ENCODE measurements around the gene TSPAN2.

Gene TSPAN2

DNA sequence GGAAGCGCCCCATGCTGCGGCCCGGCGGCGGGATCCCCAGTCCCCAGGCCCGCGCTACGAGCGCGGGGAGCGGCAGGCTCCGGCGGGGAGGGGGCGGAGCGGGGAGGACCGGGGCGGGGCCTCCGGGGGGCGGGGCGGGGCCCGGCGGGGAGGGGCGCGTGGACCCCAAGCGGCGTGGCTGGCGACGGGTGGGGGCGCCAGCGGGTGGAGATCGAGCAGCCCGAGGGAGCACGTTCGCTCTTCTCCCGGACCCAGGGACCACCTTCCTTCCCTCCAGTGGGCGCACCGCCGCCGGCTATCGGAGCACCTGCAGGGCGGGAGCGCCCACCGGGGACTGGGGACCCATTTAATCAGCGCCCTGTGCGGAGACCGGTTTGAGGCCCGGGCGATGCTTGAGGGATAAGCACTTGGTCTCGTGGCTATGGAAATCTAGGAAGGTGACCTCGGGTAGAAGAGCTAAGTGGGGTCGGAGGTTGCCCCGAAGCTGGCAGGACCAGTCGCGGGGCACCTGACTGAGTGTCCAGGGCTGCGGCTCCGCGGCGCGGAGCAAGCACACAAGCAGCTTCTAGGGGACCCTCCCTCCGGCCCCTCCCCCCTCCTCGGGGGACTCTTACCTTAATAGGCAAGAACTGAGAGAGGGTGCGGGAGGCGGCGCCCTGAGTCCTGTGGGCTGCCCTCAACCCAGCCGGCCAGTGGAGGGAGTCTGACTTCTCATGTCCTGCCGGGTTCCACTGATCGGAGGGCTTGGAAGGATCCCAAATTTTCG lies at the start of gene TSPAN2:
TSPAN2 (minus strand) TSS at position 84 of the 766 bp plus-strand sequence; CDS start at position 13, 71 bp downstream.
- no peak for DNase-seq

- peak; percentile 89 for DNase-seq
Measured at GRCh38 chr1:115138973-115139372, 49.7 kb upstream of the TSPAN2 start.

DNA sequence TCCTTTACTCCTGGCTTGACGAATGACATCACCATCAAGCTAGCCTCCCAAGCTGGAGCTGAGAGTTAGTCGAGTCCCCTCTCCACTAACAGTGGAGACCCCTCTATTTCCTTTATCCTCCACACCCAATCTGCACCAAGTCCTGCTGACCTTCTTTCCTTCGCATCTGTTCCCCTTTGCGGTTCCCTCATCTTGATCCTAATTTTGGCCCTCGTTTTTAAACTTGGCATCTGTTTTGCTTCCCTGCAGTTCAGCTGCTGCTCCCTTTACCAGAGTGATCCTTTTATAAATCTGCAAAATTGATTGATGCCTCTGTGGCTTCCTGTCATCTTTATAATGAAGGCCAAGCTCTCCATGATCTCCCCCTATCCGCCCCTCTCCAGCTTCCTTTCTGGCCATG lies 49.0 kb upstream of the TSPAN2 start:
- no peak for DNase-seq

DNA sequence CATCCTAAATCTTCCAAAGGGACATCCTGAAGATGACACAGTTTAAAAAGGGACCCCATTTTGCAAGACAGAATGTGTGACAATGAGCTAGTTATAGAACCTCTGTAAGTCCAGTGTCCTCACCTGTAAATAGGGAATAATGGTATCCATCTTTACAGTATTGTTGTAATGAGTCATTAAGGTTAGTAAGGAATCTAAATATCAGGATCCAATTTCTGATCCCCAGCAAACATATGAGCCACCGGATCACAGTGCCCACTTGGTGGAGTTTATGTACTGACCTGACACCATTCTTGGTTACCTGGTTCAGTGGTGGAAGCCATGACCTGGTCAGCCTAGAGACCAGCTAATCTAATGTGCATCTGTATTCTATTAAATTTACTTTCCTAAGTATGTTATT lies 47.9 kb upstream of the TSPAN2 start:
- DNase-seq: no peak

DNA sequence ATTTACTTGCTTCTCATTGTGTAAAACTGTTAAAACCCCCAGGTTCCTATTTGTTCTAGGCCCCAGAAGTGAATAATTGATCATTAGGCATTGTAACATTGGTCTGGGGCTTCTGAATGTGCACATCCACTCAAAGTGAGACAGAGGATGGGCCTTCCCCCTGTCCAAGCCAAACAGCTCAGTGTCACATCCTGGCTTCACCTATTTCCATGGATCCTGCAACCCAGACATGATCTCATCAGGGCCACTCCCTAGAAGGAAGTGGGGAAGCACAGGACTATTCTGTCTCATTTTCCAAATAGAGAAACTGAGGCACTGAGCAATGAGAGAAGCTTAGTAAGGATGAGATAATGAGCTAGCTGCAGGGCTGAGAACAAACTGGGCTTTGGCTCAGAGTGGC lies 47.4 kb upstream of the TSPAN2 start:
- DNase-seq: no peak

GRCh38 chr1:115136106-115136505 lies 46.8 kb upstream of the TSPAN2 start:
- no peak for DNase-seq

DNA sequence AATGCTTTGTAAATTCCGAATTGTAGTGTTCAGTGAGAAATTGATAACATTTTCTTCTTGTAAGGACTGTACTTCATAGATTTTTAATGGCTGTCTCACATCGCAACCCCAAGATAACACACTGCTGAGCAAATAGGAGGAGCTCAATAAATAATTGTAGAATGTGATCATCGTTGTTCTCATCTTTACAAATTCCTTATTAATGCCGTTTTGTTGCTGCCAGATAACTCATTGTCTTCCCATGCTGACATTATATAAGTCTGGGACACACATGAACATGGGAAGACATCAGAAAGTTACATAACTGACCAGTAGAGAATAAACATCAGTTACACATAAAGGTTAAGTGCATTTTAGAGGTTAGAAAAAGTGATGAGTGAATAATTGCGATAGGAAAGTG lies 46.4 kb upstream of the TSPAN2 start:
- DNase-seq: no peak

GRCh38 chr1:115134850-115135480 lies 45.7 kb upstream of the TSPAN2 start:
- DNase-seq: no peak

- DNase-seq: no peak
Measured at GRCh38 chr1:115134231-115134630, 44.9 kb upstream of the TSPAN2 start.

- no peak for DNase-seq
Measured at GRCh38 chr1:115133440-115133839, 44.1 kb upstream of the TSPAN2 start.

DNA sequence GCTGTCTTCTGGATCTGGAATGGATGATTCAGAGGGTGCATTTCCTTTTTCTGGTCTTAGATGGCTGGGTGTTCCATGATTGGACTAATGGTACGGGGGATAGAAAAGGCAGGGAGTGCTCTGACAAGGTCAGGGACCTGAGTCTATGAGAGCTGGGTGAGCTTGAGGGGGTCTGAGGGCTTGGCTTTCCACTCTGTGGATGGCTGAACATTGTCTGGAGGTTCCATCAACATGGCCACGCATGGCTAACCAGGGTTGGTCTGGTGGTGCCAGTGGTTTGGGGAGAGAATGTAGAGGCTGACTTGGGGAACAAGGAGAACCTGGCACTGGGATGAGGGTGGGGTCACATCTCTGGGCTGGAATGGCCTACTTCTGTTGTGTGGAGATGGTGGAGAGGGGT lies 41.5 kb upstream of the TSPAN2 start:
- DNase-seq: no peak

DNA sequence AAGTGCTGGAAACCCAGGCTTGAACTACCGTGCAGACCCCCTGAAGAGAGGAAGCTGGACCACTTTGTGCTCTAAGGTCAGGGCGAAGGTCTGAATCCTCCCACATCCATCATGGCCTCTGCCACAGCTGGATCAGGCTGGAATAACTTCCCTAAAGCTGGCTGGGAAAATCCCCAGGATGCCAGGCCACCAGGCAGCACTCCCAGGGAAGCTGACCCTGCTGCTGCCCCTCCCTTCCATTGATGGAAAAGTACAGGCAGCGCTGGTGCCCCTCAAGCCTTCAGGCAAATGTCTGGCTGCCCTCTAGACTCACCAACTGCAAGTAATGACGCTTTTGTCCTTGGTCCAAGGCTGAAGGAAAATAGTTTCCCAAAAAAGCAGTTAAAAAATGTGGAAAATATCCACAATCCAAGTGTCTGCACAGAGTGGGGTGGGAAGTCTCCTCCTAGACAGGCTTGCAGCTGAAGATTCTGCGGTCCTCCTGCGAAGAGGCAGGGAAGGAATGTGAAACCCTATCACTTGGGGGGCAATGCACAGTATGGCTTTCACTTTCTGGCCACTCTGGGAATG lies 39.9 kb upstream of the TSPAN2 start:
- no peak for DNase-seq

- DNase-seq: no peak
Measured at GRCh38 chr1:115127539-115127938, 38.2 kb upstream of the TSPAN2 start.

DNA sequence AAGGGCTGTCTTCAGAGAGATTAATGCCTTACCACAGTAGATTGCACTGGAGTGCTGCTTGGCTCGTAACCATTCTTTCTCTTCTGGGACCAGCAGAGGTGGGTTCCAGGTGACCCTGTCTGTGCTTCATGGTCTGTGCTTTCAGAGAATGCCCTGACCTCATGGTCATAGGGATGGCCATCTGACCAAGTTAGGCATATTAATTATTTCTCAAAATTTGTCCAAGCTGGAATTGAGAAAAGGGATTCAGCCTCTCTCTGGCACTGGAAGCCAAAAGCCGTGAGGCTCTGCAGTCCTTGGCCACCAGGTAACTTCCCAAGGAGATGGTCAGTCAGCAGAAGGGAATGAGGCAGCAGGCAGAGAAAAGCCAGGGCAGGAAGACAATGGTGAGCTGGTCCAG lies 37.2 kb upstream of the TSPAN2 start:
- DNase-seq: no peak

DNA sequence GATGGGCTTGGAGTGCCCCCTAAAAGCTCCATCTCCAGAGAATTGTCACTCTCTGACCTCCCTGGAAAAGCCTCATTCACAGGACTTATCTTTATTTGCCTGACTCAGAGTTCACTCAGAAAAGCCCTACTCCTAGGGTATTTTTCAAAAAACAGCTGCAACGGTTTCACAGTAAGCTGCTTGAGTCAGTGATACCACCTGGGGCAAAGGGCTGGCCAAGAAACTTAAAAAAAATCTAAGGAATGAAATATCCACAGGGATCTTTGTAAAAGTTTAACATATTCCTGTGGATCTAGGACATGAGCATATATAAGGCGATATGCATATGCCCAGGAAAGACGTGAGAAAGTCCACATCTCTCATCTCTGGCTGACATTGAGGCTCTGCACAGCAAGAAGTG lies 33.8 kb upstream of the TSPAN2 start:
- DNase-seq: no peak

DNA sequence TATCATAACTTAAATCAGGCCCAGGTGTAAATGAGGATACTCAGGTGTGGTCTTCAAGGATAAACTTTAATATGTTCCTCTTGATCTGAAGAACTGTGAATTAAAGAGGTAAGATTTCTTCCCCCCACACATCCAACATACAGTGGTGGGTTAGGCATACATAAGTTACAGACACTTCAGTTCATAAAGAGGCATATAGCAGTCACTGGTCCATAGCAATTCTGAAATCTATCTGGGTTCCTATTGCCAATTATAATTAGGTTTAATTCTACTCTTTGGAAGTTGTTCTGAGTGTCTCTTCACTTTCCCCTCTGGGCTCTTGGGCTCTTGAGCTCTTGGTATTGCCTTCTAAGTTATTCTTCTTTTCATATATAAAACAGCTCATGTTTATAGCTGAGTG lies 32.5 kb upstream of the TSPAN2 start:
- no peak for DNase-seq

DNA sequence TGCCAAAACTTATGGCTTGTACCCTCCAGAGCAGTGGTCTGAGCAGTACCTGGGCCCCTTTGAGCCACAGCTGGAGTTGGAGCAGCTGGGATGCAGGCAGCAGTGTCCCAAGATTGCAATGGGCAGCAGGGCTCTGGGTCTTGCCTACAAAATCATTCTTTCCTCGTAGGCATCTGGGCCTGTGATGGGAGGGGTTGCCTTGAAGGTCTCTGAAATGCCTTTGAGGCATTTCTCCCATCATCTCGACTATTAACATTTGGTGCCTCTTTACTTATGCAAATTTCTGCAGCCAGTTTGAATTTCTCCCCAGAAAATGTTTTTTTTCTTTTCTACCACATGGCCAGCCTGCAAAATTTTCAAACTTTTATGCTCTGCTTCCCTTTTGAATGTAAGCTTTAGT lies 31.0 kb upstream of the TSPAN2 start:
- no peak for DNase-seq

GRCh38 chr1:115118611-115119010 lies 29.3 kb upstream of the TSPAN2 start:
- DNase-seq: no peak

- no peak for DNase-seq
Measured at GRCh38 chr1:115118086-115118485, 28.8 kb upstream of the TSPAN2 start.

GRCh38 chr1:115117298-115117697 lies 28.0 kb upstream of the TSPAN2 start:
- DNase-seq: no peak

- DNase-seq: no peak
Measured at GRCh38 chr1:115116512-115116911, 27.2 kb upstream of the TSPAN2 start.

- no peak for DNase-seq
Measured at GRCh38 chr1:115115521-115116161, 26.3 kb upstream of the TSPAN2 start.

- DNase-seq: no peak
Measured at GRCh38 chr1:115114308-115114707, 25.0 kb upstream of the TSPAN2 start.

DNA sequence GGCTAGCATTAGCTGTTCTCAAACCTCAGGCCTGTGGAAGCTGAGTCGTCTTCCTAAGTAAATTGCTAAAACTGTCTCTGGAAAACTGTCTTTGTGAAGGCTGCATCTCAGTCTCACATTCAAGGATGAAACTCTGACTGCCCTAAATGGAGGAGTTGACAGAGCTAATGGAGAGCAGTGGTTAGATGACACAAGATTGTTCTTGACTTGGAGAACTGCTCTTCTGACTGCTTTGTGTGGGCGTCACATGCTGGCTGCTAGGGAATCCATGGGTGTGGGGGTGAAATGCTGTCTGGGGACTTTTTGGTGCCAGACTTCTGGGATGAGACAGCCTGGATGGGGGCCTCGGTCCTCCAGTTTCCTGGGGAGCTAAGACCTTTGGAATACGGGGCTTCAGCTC lies 24.5 kb upstream of the TSPAN2 start:
- no peak for DNase-seq
